Activated CD8-positive, alpha-beta memory T cell treated with anti-CD3 and anti-CD28 coated beads, Interleukin-2, amount 50 U/mL, for 4 hours (primary cell): ENCODE results near the gene SORCS2.
"Not testable (repeated sequence)": the region's sequence is repeated elsewhere in the genome, so short reads cannot be mapped to it uniquely, and the experiment has no call there.

Experiments
- DNase-seq: peaks from one replicate; pipeline ENCODE4 v3.0.0-alpha.2; 2020

SORCS2 gene

GRCh38 chr4:7571701-7572100 is 379.4 kb downstream of the SORCS2 start:
- no peak for DNase-seq

DNA sequence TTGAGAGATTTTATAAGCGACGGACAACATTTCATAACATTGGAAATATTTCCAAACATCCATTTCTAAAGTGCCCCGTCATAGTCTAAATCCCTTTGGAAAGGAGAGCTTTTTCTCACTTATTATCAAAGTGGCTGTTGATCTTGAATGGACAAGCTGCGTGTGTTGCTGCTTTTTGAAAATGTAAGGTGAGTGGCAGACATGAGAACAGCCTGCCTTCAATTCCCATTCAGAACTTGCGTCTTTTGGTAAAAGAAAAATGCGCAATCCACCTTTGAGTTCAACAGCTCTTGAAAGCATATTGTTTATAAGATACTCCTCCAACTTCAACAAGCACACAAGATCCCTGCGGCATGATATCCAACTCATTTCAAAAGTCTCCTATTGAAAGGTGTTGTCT is 380.6 kb downstream of the SORCS2 start:
- no peak for DNase-seq

- no peak for DNase-seq
These were observed 381.3 kb downstream of the SORCS2 start for GRCh38 chr4:7573576-7574091.

- DNase-seq = no peak
These were observed 382.1 kb downstream of the SORCS2 start for GRCh38 chr4:7574287-7575014.

DNA sequence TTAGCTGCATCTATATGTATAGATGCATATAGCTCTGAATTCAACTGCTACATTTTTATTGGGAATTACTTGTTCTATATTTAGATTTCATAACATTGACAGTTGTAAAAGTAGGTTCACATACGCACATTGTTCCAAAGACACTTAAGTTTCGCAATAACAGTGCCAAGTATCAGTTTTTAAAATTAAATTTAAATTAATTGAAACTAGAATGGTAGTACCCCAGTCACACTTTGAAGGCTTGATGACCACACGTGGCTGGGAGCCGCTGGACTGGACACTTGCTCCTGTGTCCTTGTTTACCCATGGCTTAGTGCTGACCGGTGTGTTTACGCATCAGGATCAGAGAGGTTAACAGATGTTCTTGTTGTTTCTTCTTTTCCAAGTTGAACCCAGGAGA is 383.1 kb downstream of the SORCS2 start:
- DNase-seq = no peak

DNA sequence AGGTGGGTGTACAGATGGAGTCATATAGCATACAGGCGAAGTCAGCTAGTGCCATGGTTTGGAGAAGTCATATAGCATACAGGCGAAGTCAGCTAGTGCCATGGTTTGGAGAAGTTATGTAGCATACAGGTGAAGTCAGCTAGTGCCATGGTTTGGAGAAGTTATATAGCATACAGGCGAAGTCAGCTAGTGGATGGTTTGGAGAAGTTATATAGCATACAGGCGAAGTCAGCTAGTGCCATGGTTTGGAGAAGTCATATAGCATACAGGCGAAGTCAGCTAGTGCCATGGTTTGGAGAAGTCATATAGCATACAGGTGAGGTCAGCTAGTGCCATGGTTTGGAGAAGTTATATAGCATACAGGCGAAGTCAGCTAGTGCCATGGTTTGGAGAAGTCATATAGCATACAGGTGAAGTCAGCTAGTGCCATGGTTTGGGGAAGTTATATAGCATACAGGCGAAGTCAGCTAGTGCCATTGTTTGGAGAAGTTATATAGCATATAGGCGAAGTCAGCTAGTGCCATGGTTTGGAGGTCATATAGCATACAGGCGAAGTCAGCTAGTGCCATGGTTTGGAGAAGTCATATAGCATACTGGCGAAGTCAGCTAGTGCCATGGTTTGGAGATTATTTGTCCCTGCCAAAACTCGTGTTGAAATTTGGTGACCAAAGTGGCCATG is 385.2 kb downstream of the SORCS2 start:
- not testable (repeated sequence) for DNase-seq

GRCh38 chr4:7581477-7581876 is 389.1 kb downstream of the SORCS2 start:
- no peak for DNase-seq

- no peak for DNase-seq
These were observed 390.2 kb downstream of the SORCS2 start for GRCh38 chr4:7582313-7583097.

- no peak for DNase-seq
These were observed 391.8 kb downstream of the SORCS2 start for GRCh38 chr4:7584098-7584497.

GRCh38 chr4:7584606-7585159 is 392.3 kb downstream of the SORCS2 start:
- no peak for DNase-seq

DNA sequence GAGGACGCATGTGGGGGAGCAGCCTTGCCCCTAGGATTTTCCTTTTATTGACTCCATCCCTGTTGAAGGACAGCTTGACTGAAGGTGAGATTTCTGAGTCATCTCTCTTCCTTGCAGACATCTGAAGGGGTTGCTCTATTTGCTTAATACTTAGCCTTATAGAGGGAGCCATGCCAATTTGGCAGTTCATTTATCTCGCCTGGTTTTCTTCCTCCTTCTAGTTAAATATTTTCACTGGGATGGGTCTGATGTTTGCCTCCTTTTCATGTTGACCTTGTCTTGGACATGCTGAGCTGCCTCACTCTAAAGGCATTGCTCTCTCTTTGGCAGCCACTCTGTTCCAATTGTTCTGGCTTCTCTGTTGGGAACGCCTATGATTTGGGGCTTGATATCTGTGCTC is 393.4 kb downstream of the SORCS2 start:
- DNase-seq = no peak

DNA sequence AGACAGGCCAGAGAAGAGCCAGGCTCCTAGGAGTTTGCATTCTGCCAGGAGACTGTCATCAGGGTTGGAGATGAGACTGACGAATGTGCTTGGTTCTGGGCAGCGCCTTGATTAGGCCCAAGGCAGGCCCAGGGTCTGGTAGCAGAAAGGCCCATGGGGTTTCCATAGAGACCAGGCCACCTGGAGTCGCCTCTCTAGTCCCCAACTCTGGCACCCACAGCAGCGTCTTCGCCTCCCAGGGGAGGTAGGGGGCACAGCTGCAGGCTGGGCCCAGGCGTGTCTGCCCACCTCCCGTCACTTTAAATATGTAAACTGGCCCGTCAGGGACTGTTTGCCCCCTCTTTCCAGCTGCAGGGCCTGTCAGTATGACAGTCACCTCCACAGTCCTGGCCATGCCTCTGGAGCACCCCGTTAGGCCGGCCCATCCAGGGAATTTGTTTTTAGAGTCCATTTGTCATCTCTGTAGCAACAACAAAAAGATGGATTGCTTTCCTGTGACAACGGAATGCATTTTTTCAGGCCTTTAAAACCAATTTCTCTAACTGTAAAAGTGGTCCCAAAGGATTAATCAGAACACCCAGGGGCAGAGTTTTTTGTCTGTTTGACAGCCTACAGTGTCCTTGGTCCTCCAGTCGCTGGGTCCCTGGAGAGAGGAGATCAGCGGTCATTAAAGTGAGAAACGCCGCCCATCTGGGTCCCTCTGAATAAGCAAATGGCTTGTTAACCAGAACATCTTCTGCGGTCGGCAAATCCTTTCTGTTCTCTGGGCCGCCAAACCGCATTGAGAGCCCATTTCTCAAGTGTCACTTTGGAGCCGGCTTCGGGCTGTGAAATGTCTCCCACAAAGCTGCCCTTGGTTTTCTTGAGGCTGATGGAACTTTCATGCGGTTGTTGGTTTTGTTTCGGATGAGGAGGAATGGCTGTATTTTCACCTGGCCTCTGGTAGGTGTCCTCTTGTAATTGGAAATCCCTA is 395.4 kb downstream of the SORCS2 start:
- no peak for DNase-seq

DNA sequence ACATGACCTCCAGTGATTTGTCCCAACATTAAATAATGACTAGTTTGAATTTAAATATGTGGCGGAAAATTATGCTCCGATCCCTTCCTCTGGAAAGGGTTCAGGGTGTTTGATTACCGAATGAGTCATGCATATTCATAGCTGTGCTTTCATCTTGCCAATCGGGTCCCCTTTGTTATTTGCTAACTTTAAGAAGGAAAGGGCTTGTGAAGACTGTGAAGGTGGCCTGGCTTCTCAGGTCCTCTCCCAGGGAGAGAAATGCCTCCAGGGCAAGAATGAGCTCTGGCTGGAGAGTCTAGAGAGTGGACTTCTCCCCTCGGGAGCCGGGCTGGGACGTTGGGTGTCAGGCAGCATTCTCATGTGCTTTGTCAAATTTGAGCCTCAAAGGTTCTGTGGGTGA is 397.9 kb downstream of the SORCS2 start:
- no peak for DNase-seq

- DNase-seq = no peak
These were observed 398.6 kb downstream of the SORCS2 start for GRCh38 chr4:7590899-7591298.

DNA sequence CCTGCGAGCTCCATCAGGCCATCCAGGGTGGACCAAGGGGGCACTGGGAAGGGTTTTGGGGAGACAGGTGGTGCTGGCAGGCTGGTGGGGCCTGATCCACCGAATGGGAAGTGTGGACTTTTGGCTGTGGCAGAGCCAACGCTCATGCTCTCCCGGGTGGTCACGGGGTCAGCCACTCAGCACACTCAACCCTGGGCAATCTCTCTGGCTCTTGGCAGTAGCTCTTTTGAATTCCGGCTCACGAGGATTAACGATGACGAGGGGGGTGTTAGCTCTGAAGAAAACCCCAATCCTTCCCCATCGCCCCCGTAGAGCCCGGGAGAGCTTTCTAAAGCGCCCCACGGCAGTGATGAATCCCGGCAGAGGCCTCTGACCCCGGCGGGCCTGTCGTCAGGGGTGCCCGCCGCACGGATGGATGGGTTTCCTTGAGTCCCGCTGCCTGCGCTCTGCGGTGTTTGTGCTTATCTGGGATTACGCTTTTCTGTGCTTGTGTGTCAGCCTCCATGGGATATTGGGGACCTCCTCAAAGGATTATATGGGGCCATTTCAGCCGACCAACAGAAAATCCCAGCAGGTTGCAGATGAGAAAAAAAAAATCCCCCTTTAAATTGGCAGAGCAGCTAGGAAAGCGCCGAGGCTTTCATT is 399.2 kb downstream of the SORCS2 start:
- no peak for DNase-seq

DNA sequence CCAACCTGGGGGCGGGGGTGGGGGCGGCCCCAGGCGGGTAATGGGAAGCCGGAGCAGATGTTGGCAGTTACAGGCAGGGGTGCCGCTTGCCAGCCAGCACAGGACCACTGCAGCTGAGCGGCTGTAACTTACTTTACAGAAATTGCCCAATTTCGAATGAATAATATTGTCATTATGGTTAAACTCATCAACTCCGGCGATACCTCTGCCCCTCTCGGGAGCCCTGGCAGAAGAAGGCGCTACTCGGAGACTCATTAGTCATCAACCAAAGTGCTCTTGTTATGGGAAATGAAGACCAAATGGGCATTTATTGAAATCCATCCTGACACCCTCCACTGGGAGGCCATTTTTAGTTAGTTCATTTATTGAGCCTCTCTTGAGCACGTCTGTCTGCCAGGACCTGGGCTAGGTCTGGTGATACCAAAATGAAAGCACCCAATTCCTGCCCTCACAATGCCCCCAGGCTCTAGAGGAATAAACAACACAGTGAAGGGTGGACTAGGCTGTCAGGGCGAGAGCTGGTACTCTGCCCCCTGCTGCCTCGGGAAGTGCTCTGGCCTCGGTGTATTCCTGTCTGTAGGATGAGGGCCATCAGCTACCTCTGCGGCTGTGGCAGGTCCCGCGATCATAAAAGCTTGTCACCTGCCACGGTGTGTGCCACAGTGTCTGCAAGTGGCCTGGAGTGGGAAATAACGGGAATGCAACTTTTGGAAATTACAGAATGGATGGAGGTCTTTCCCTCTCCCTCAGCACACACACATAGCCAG is 401.5 kb downstream of the SORCS2 start:
- no peak for DNase-seq

DNA sequence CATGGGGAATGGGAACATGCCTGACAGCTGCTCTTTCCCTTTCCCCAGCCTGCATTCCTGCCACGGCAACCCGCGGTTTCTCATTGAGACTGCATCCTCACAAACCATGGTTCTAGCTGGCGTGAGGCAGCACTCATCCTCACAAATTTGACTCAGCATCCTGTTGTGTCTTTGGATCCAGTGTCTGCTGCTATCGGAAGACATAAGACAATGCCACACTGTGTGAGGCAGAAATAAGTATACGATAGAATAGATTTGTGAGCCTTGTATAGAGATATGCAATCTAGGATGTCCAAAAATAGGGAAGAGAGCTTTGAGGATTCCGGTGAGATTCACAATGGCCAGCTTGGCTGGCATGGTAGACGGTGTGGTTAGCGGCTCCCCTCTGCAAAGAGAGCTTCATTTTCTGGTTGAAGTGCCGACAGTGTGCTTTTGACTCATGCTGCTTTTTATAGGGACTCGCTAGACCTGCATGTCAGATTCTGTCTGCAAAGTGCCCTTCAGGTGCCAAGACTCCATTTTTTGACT is 403.7 kb downstream of the SORCS2 start:
- DNase-seq = no peak

GRCh38 chr4:7596918-7597606 is 404.7 kb downstream of the SORCS2 start:
- no peak for DNase-seq

- DNase-seq = no peak
These were observed 406.8 kb downstream of the SORCS2 start for GRCh38 chr4:7598939-7599790.
